ENCODE measurements around the gene PIMREG. TPM values are rescaled to one million over a fixed set of nuclear protein-coding genes. Genes with fewer than 3 reads are reported as not detected.

Gene PIMREG
- total RNA-seq, 5 donors from 2014 or later (not counting 1 experiment from before 2014, with no cell fraction given) = 0.23 to 0.79 (median 0.43) TPM; not detected in 2

GRCh38 chr17:6453279-6454024 is 9.2 kb downstream of the PIMREG start:
- WGBS (ENCODE audit: insufficient coverage) = 83% methylated on average over 10 of the region's 14 CpGs
- POLR2A ChIA-PET = no interaction called here
- Mint-ChIP-seq H3K27ac (peak overlapping the region; percentile 72 to 81), H3K36me3 (no peaks in the 10 kb centered on the region), H3K9me3 (no peaks in the 10 kb centered on the region), H3K4me1 (peaks cover 11 to 24% (median 23%) of the 10 kb centered on the region in 3 donors), H3K4me3 (peak overlapping the region in 1 of 3 donors; percentile 68), H3K27me3 (no peaks in the 10 kb centered on the region)
- H3K9me3 ChIP-seq = no peaks in the 10 kb centered on the region
- CTCF ChIA-PET = interaction anchor here in 1 of 2 donors (1.3 kb wide), 1 partner anchor 11 kb away, joined by 4 read pairs; no protein-coding TSS in a partner anchor
- peaks cover 0 to 16% of the 10 kb centered on the region in 2 experiments for H3K4me1 ChIP-seq (ENCODE audit: control insufficient read depth in 1 of 2, extremely low read depth in 1 of 2, insufficient read depth in 2 of 2, low read length in 2 of 2)
- H3K27ac ChIP-seq (ENCODE audit: low read length) = no peak overlapping the region
- H3K36me3 ChIP-seq (ENCODE audit: control insufficient read depth in 2 of 2, extremely low read depth in 1 of 2, insufficient read depth in 1 of 2, low read length in 1 of 2) = no peaks in the 10 kb centered on the region
- DNase-seq (no peak), ATAC-seq (replicated peaks in 1 of 4) (no peak)
- no peak overlapping the region for H3K4me3 ChIP-seq (ENCODE audit: control insufficient read depth in 1 of 2, extremely low read depth in 1 of 2, low read length in 1 of 2)
- H3K27me3 ChIP-seq (replicated peaks in 1 of 2; ENCODE audit: control insufficient read depth in 2 of 2, extremely low read depth in 1 of 2, insufficient read depth in 2 of 2, low read length in 1 of 2) = peaks cover 0 to 18% of the 10 kb centered on the region in 2 experiments

- H3K4me1 Mint-ChIP-seq = peaks cover 11 to 24% (median 23%) of the 10 kb centered on the region in 3 donors
- H3K27me3 ChIP-seq (replicated peaks in 1 of 2; ENCODE audit: control insufficient read depth in 2 of 2, extremely low read depth in 1 of 2, insufficient read depth in 2 of 2, low read length in 1 of 2) = peaks cover 0 to 18% of the 10 kb centered on the region in 2 experiments
- no peaks in the 10 kb centered on the region for H3K36me3 ChIP-seq (ENCODE audit: control insufficient read depth in 2 of 2, extremely low read depth in 1 of 2, insufficient read depth in 1 of 2, low read length in 1 of 2)
- no peaks in the 10 kb centered on the region for H3K9me3 Mint-ChIP-seq
- ATAC-seq (replicated peaks in 1 of 4) (peak in 2 of 4 experiments; percentile 12 to 16), DNase-seq (peak in 1 of 35 experiments; percentile 9)
- H3K36me3 Mint-ChIP-seq = no peaks in the 10 kb centered on the region
- peak overlapping the region in 2 of 3 donors; percentile 44 to 68 for H3K4me3 Mint-ChIP-seq
- no peaks in the 10 kb centered on the region for H3K27me3 Mint-ChIP-seq
- H3K27ac ChIP-seq (ENCODE audit: low read length) = peak overlapping the region; percentile 28
- H3K4me1 ChIP-seq (ENCODE audit: control insufficient read depth in 1 of 2, extremely low read depth in 1 of 2, insufficient read depth in 2 of 2, low read length in 2 of 2) = peaks cover 0 to 16% of the 10 kb centered on the region in 2 experiments
- CTCF ChIA-PET = interaction anchor here in 1 of 2 donors (1.0 kb wide), 1 partner anchor 20 kb away, joined by 4 read pairs; the partner anchor contains the start of gene AIPL1
- POLR2A ChIA-PET = no interaction called here
- H3K9me3 ChIP-seq = no peaks in the 10 kb centered on the region
- peak overlapping the region; percentile 65 to 79 for H3K27ac Mint-ChIP-seq
- peak overlapping the region; percentile 10 to 35 for H3K4me3 ChIP-seq (ENCODE audit: control insufficient read depth in 1 of 2, extremely low read depth in 1 of 2, low read length in 1 of 2)
- 61% methylated on average over 33 of the region's 35 CpGs for WGBS (ENCODE audit: insufficient coverage)
Observed at GRCh38 chr17:6454495-6455320, 10.5 kb downstream of the PIMREG start.

GRCh38 chr17:6455321-6455705 is 11.1 kb downstream of the PIMREG start:
- Mint-ChIP-seq H3K27ac (peak overlapping the region; percentile 66 to 73), H3K27me3 (no peaks in the 10 kb centered on the region), H3K4me1 (peaks cover 11 to 24% (median 23%) of the 10 kb centered on the region in 3 donors), H3K9me3 (no peaks in the 10 kb centered on the region), H3K36me3 (no peaks in the 10 kb centered on the region), H3K4me3 (peak overlapping the region; percentile 32 to 68 (median 65))
- H3K4me3 ChIP-seq (ENCODE audit: control insufficient read depth in 1 of 2, extremely low read depth in 1 of 2, low read length in 1 of 2) = peak overlapping the region; percentile 10 to 35
- peaks cover 0 to 16% of the 10 kb centered on the region in 2 experiments for H3K4me1 ChIP-seq (ENCODE audit: control insufficient read depth in 1 of 2, extremely low read depth in 1 of 2, insufficient read depth in 2 of 2, low read length in 2 of 2)
- no peaks in the 10 kb centered on the region for H3K36me3 ChIP-seq (ENCODE audit: control insufficient read depth in 2 of 2, extremely low read depth in 1 of 2, insufficient read depth in 1 of 2, low read length in 1 of 2)
- 1% methylated on average over 25 of the region's 35 CpGs for WGBS (ENCODE audit: insufficient coverage)
- ChIA-PET POLR2A (no interaction called here), CTCF (interaction anchor here in 1 of 2 donors (1.0 kb wide), 1 partner anchor 20 kb away, joined by 4 read pairs; the partner anchor contains the start of gene AIPL1)
- H3K9me3 ChIP-seq = no peaks in the 10 kb centered on the region
- H3K27ac ChIP-seq (ENCODE audit: low read length) = peak overlapping the region; percentile 28
- peaks cover 0 to 18% of the 10 kb centered on the region in 2 experiments for H3K27me3 ChIP-seq (replicated peaks in 1 of 2; ENCODE audit: control insufficient read depth in 2 of 2, extremely low read depth in 1 of 2, insufficient read depth in 2 of 2, low read length in 1 of 2)
- DNase-seq (peak; percentile 14 to 66 (median 40)), ATAC-seq (replicated peaks in 1 of 4) (peak; percentile 86 to 96 (median 92))

GRCh38 chr17:6456321-6456720 is 12.1 kb downstream of the PIMREG start:
- no peak overlapping the region for H3K4me3 ChIP-seq (ENCODE audit: control insufficient read depth in 1 of 2, extremely low read depth in 1 of 2, low read length in 1 of 2)
- H3K27ac ChIP-seq (ENCODE audit: low read length) = no peak overlapping the region
- peak overlapping the region; percentile 60 to 64 for H3K27ac Mint-ChIP-seq
- H3K36me3 ChIP-seq (ENCODE audit: control insufficient read depth in 2 of 2, extremely low read depth in 1 of 2, insufficient read depth in 1 of 2, low read length in 1 of 2) = no peaks in the 10 kb centered on the region
- H3K4me1 Mint-ChIP-seq = peaks cover 11 to 24% (median 23%) of the 10 kb centered on the region in 3 donors
- DNase-seq = no peak
- no peaks in the 10 kb centered on the region for H3K36me3 Mint-ChIP-seq
- H3K4me1 ChIP-seq (ENCODE audit: control insufficient read depth in 1 of 2, extremely low read depth in 1 of 2, insufficient read depth in 2 of 2, low read length in 2 of 2) = peaks cover 0 to 16% of the 10 kb centered on the region in 2 experiments
- no peak for ATAC-seq (replicated peaks in 1 of 4)
- peaks cover 0 to 18% of the 10 kb centered on the region in 2 experiments for H3K27me3 ChIP-seq (replicated peaks in 1 of 2; ENCODE audit: control insufficient read depth in 2 of 2, extremely low read depth in 1 of 2, insufficient read depth in 2 of 2, low read length in 1 of 2)
- H3K27me3 Mint-ChIP-seq = no peaks in the 10 kb centered on the region
- CTCF ChIA-PET = no interaction called here
- POLR2A ChIA-PET = no interaction called here
- WGBS (ENCODE audit: insufficient coverage) = 93% methylated on average over 9 of the region's 9 CpGs
- no peaks in the 10 kb centered on the region for H3K9me3 ChIP-seq
- peak overlapping the region in 2 of 3 donors; percentile 23 to 43 for H3K4me3 Mint-ChIP-seq
- no peaks in the 10 kb centered on the region for H3K9me3 Mint-ChIP-seq

GRCh38 chr17:6456914-6457687 is 12.8 kb downstream of the PIMREG start:
- Mint-ChIP-seq H3K36me3 (no peaks in the 10 kb centered on the region), H3K27ac (peak overlapping the region; percentile 64 to 80), H3K27me3 (no peaks in the 10 kb centered on the region), H3K4me1 (peaks cover 11 to 27% (median 26%) of the 10 kb centered on the region in 3 donors), H3K4me3 (peak overlapping the region in 2 of 3 donors; percentile 18 to 45), H3K9me3 (no peaks in the 10 kb centered on the region)
- no peak overlapping the region for H3K27ac ChIP-seq (ENCODE audit: low read length)
- H3K4me1 ChIP-seq (ENCODE audit: control insufficient read depth in 1 of 2, extremely low read depth in 1 of 2, insufficient read depth in 2 of 2, low read length in 2 of 2) = peaks cover 0 to 16% of the 10 kb centered on the region in 2 experiments
- ChIA-PET CTCF (no interaction called here), POLR2A (no interaction called here)
- H3K4me3 ChIP-seq (ENCODE audit: control insufficient read depth in 1 of 2, extremely low read depth in 1 of 2, low read length in 1 of 2) = no peak overlapping the region
- peaks cover 0 to 22% of the 10 kb centered on the region in 2 experiments for H3K27me3 ChIP-seq (replicated peaks in 1 of 2; ENCODE audit: control insufficient read depth in 2 of 2, extremely low read depth in 1 of 2, insufficient read depth in 2 of 2, low read length in 1 of 2)
- no peaks in the 10 kb centered on the region for H3K9me3 ChIP-seq
- ATAC-seq (replicated peaks in 1 of 4) = no peak
- no peaks in the 10 kb centered on the region for H3K36me3 ChIP-seq (ENCODE audit: control insufficient read depth in 2 of 2, extremely low read depth in 1 of 2, insufficient read depth in 1 of 2, low read length in 1 of 2)
- 76% methylated on average over 11 of the region's 14 CpGs for WGBS (ENCODE audit: insufficient coverage)
- no peak for DNase-seq

All from T-cell (primary cell).